ENCODE measurements around the gene LILRA5. TPM values are rescaled to one million over a fixed set of nuclear protein-coding genes. Genes with fewer than 3 reads are reported as not detected.
"Not testable (repeated sequence)": the region's sequence is repeated elsewhere in the genome, so short reads cannot be mapped to it uniquely, and the experiment has no call there.

The LILRA5 gene
- total RNA-seq, 1 experiment from 2014 or later = not detected

GRCh38 chr19:54359149-54359820, 46.3 kb upstream of the LILRA5 start:
- H3K79me2 ChIP-seq (ENCODE audit: insufficient read depth, low read length); H4K20me1 ChIP-seq (ENCODE audit: insufficient read depth); POLR2A ChIA-PET; DNase-seq (ENCODE audit: low read depth, low spot score); intact Hi-C loops (cut with micrococcal nuclease); RAD21 ChIA-PET (ENCODE audit: low non-redundant PET in 1 of 2, low total read pairs in 2 of 2, uncharacterized antibody in 2 of 2, unreplicated experiment in 2 of 2); H3K4me3 ChIP-seq (replicated peaks in 1 of 2; ENCODE audit: low read depth in 1 of 2, low read length in 2 of 2); H3K9me2 ChIP-seq (ENCODE audit: insufficient read depth); H2AFZ ChIP-seq (ENCODE audit: low read depth, low read length, poor library complexity, severe bottlenecking); H3K27me3 ChIP-seq (ENCODE audit: insufficient read depth, low read length); H3K4me1 ChIP-seq (ENCODE audit: control insufficient read depth in 1 of 2, insufficient read depth in 2 of 2, low read length in 2 of 2); H3K36me3 ChIP-seq (ENCODE audit: control insufficient read depth in 1 of 2, insufficient read depth in 2 of 2, low read length in 2 of 2); H3K27ac ChIP-seq (ENCODE audit: low read depth, low read length); H3K9me3 ChIP-seq (ENCODE audit: control insufficient read depth in 1 of 2, insufficient read depth in 1 of 2, low read depth in 1 of 2, low read length in 2 of 2); H3K9ac ChIP-seq (ENCODE audit: low read length); BruUV-seq (replicated peaks); CTCF ChIA-PET: not testable (repeated sequence)
- H3K4me2 ChIP-seq (ENCODE audit: low read length) = peak overlapping the region; percentile 41; the same call in 1 of the 2 replicates
- ATAC-seq = peak; percentile 93
- TF ChIP-seq CTCF (IDR thresholded peaks at IDR 0.05 in 2 of 3, conservative IDR thresholded peaks at IDR 0.05 in 1 of 3; ENCODE audit: borderline replicate concordance in 1 of 3, insufficient read depth in 1 of 3, low read depth in 2 of 3, low read length in 2 of 3) = peak in 1 of 3 experiments; percentile 10; a peak in 1 of 6 replicates

- Histone ChIP-seq H3K9me3 (ENCODE audit: control insufficient read depth in 1 of 2, insufficient read depth in 1 of 2, low read depth in 1 of 2, low read length in 2 of 2) (no peaks in the 10 kb centered on the region), H3K27me3 (ENCODE audit: insufficient read depth, low read length) (no peaks in the 10 kb centered on the region), H4K20me1 (ENCODE audit: insufficient read depth) (no peaks in the 10 kb centered on the region), H3K4me1 (ENCODE audit: control insufficient read depth in 1 of 2, insufficient read depth in 2 of 2, low read length in 2 of 2) (peaks cover 0 to 6% of the 10 kb centered on the region in 2 experiments; a peak in 1 of 4 replicates), H3K79me2 (ENCODE audit: insufficient read depth, low read length) (no peaks in the 10 kb centered on the region), H3K9me2 (ENCODE audit: insufficient read depth) (no peaks in the 10 kb centered on the region), H3K4me2 (ENCODE audit: low read length) (no peak overlapping the region), H3K36me3 (ENCODE audit: control insufficient read depth in 1 of 2, insufficient read depth in 2 of 2, low read length in 2 of 2) (no peaks in the 10 kb centered on the region), H3K4me3 (replicated peaks in 1 of 2; ENCODE audit: low read depth in 1 of 2, low read length in 2 of 2) (no peak overlapping the region), H2AFZ (ENCODE audit: low read depth, low read length, poor library complexity, severe bottlenecking) (no peak overlapping the region), H3K27ac (ENCODE audit: low read depth, low read length) (no peak overlapping the region), H3K9ac (ENCODE audit: low read length) (no peak overlapping the region)
- DNase-seq (ENCODE audit: low read depth, low spot score) = no peak
- RAD21 ChIA-PET (ENCODE audit: low non-redundant PET in 1 of 2, low total read pairs in 2 of 2, uncharacterized antibody in 2 of 2, unreplicated experiment in 2 of 2) = no interaction called here
- CTCF ChIA-PET = no interaction called here
- BruUV-seq (replicated peaks) = no TSS peak
- intact Hi-C loops (cut with micrococcal nuclease) = no loop called here
- POLR2A ChIA-PET = no interaction called here
- no peak for ATAC-seq
- TF ChIP-seq CBX3 (IDR thresholded peaks at IDR 0.05; ENCODE audit: low read depth) (no peak), CTCF (IDR thresholded peaks at IDR 0.05 in 2 of 3, conservative IDR thresholded peaks at IDR 0.05 in 1 of 3; ENCODE audit: borderline replicate concordance in 1 of 3, insufficient read depth in 1 of 3, low read depth in 2 of 3, low read length in 2 of 3) (no peak), FOSL1 (IDR thresholded peaks at IDR 0.05; ENCODE audit: low read depth) (no peak), ELF1 (IDR thresholded peaks at IDR 0.05; ENCODE audit: borderline replicate concordance, low read depth) (no peak), EZH2 (IDR thresholded peaks at IDR 0.05) (no peak), SP1 (IDR thresholded peaks at IDR 0.05; ENCODE audit: low read depth) (no peak), ZNF274 (IDR thresholded peaks at IDR 0.05; ENCODE audit: low read depth, low read length) (no peak), SRF (IDR thresholded peaks at IDR 0.05; ENCODE audit: low read depth) (no peak), SIN3A (IDR thresholded peaks at IDR 0.05; ENCODE audit: low read depth) (no peak), MAX (IDR thresholded peaks at IDR 0.05) (no peak)
Observed at GRCh38 chr19:54357381-54357780, 44.4 kb upstream of the LILRA5 start.
